Vagina (tissue), 2 donors: Measurements from ENCODE around the gene NINJ2.

Experiments used
- POLR2A ChIP-seq, 2 donors: fragments of 450-650 bp; IDR thresholded peaks; one replicate each; pipeline ENCODE4 v1.6.1; 2017; ENCODE audit warnings: antibody characterized with exemption in 2 of 2, mild to moderate bottlenecking in 2 of 2, moderate library complexity in 2 of 2
- TF ChIP-seq, protein P1 (sequence below), 3 experiments: fragments of 450-650 bp in 2 of 3; fragments of 200-600 bp in 1 of 3; sonication (generic) in 1 of 3; IDR thresholded peaks; one replicate each; pipeline ENCODE4 v1.5.1; 2017 to 2019; ENCODE audit warnings: antibody characterized with exemption in 3 of 3, mild to moderate bottlenecking in 2 of 3, moderate library complexity in 2 of 3

DNA sequence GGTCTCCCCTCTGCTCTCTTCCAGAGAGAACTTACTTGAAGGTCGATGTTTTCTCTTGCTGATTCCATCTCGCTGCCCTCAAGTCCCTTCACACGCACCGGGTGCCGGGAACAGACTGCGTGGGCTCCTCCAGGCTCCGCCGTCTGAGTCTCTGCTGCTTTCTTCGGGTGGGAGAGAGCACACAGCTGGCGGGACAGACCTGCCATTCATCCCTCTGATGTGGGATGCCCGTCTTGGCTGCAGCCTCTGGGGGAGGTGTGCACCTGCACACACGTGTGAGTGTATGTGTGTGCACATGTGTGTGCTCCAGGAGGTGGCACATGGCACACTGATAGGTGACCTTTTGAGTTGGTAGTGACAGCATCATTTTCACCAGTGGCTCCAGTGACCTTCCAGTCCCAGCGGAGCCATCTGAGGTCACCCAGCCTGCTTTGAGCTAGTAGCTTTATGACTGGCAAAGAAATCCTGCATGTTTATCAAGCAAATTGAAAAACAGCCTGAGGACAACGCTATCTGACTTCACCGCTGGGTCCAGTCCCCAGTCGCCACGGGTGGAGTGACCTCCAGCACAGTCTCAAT is at the start of gene NINJ2:
- TF ChIP-seq POLR2A (IDR thresholded peaks at IDR 0.05) = no peak
- TF ChIP-seq, protein P1, sequence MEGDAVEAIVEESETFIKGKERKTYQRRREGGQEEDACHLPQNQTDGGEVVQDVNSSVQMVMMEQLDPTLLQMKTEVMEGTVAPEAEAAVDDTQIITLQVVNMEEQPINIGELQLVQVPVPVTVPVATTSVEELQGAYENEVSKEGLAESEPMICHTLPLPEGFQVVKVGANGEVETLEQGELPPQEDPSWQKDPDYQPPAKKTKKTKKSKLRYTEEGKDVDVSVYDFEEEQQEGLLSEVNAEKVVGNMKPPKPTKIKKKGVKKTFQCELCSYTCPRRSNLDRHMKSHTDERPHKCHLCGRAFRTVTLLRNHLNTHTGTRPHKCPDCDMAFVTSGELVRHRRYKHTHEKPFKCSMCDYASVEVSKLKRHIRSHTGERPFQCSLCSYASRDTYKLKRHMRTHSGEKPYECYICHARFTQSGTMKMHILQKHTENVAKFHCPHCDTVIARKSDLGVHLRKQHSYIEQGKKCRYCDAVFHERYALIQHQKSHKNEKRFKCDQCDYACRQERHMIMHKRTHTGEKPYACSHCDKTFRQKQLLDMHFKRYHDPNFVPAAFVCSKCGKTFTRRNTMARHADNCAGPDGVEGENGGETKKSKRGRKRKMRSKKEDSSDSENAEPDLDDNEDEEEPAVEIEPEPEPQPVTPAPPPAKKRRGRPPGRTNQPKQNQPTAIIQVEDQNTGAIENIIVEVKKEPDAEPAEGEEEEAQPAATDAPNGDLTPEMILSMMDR (IDR thresholded peaks at IDR 0.05) = no peak
